ENCODE measurements around the gene TBC1D1. TPM values are rescaled to one million over a fixed set of nuclear protein-coding genes. Genes with fewer than 3 reads are reported as not detected.
A peak's percentile ranks its signal among the peaks of the same experiment; 100 is the strongest.

The TBC1D1 gene
- total and polyA plus RNA-seq, 8 donors = 16.2 to 41.0 (median 24.6) TPM

- no peak for FAIRE-seq
- Histone ChIP-seq H3K4me3 (no peak overlapping the region), H3K27me3 (no peaks in the 10 kb centered on the region), H3K36me3 (no peaks in the 10 kb centered on the region), H3K4me1 (peaks cover 0 to 26% (median 9%) of the 10 kb centered on the region in 3 donors), H3K27ac (no peak overlapping the region), H3K9me3 (no peaks in the 10 kb centered on the region)
- DNase-seq = no peak
- ATAC-seq = peak in 2 of 4 donors; percentile 43 to 46
- intact Hi-C loops (cut with DNase I) = no loop called here
- TF ChIP-seq, protein P1, sequence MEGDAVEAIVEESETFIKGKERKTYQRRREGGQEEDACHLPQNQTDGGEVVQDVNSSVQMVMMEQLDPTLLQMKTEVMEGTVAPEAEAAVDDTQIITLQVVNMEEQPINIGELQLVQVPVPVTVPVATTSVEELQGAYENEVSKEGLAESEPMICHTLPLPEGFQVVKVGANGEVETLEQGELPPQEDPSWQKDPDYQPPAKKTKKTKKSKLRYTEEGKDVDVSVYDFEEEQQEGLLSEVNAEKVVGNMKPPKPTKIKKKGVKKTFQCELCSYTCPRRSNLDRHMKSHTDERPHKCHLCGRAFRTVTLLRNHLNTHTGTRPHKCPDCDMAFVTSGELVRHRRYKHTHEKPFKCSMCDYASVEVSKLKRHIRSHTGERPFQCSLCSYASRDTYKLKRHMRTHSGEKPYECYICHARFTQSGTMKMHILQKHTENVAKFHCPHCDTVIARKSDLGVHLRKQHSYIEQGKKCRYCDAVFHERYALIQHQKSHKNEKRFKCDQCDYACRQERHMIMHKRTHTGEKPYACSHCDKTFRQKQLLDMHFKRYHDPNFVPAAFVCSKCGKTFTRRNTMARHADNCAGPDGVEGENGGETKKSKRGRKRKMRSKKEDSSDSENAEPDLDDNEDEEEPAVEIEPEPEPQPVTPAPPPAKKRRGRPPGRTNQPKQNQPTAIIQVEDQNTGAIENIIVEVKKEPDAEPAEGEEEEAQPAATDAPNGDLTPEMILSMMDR (IDR thresholded peaks at IDR 0.05) = no peak
- 74 to 81% methylated on average over 3 of the region's 3 CpGs for WGBS, 2 donors
These were observed 117.7 kb downstream of the TBC1D1 start for GRCh38 chr4:38008571-38009021.

- FAIRE-seq = no peak
- no peak for ATAC-seq
- H3K4me1 ChIP-seq = peaks cover 0 to 34% (median 10%) of the 10 kb centered on the region in 3 donors
- DNase-seq = no peak
- H3K9me3 ChIP-seq = no peaks in the 10 kb centered on the region
- no peaks in the 10 kb centered on the region for H3K36me3 ChIP-seq
- no peaks in the 10 kb centered on the region for H3K27me3 ChIP-seq
- intact Hi-C loops (cut with DNase I) = no loop called here
- no peak overlapping the region for H3K4me3 ChIP-seq
- H3K27ac ChIP-seq = no peak overlapping the region
- TF ChIP-seq, protein P1 (IDR thresholded peaks at IDR 0.05) = no peak
These were observed 118.5 kb downstream of the TBC1D1 start for GRCh38 chr4:38009421-38009820.

GRCh38 chr4:38009949-38010348 lies 119.1 kb downstream of the TBC1D1 start:
- 53 to 58% methylated on average over 3 of the region's 3 CpGs for WGBS, 2 donors
- Histone ChIP-seq H3K4me3 (no peak overlapping the region), H3K9me3 (no peaks in the 10 kb centered on the region), H3K27ac (no peak overlapping the region), H3K27me3 (no peaks in the 10 kb centered on the region), H3K4me1 (peaks cover 0 to 35% (median 10%) of the 10 kb centered on the region in 3 donors), H3K36me3 (no peaks in the 10 kb centered on the region)
- intact Hi-C loops (cut with DNase I) = no loop called here
- no peak for FAIRE-seq
- TF ChIP-seq, protein P1 (IDR thresholded peaks at IDR 0.05) = no peak
- no peak for ATAC-seq
- no peak for DNase-seq

GRCh38 chr4:38011511-38012162 lies 120.8 kb downstream of the TBC1D1 start:
- H3K4me1 ChIP-seq = peaks cover 0 to 35% (median 10%) of the 10 kb centered on the region in 3 donors
- H3K27me3 ChIP-seq = no peaks in the 10 kb centered on the region
- H3K27ac ChIP-seq = peak overlapping the region in 1 of 4 donors; percentile 17
- DNase-seq (no peak), FAIRE-seq (no peak), ATAC-seq (no peak)
- intact Hi-C loops (cut with DNase I) = no loop called here
- WGBS, 2 donors = 70 to 75% methylated on average over 3 of the region's 3 CpGs
- H3K4me3 ChIP-seq = no peak overlapping the region
- TF ChIP-seq, protein P1 (IDR thresholded peaks at IDR 0.05) = no peak
- no peaks in the 10 kb centered on the region for H3K36me3 ChIP-seq
- H3K9me3 ChIP-seq = no peaks in the 10 kb centered on the region

Measured in pancreas (tissue), 10 donors.